ENCODE measurements around the gene PRKAR2B. TPM values are rescaled to one million over a fixed set of nuclear protein-coding genes. Genes with fewer than 3 reads are reported as not detected.
"Not testable (repeated sequence)": the region's sequence is repeated elsewhere in the genome, so short reads cannot be mapped to it uniquely, and the experiment has no call there.

Gene PRKAR2B
- total and polyA plus RNA-seq, 7 donors: 1.3 to 3.5 (median 1.7) TPM

- Histone ChIP-seq H3K36me3 (ENCODE audit: insufficient read depth in 1 of 2, low read depth in 1 of 2) (no peaks in the 10 kb centered on the region), H3K4me3 (no peak overlapping the region), H3K27ac (no peak overlapping the region), H3K9me3 (no peaks in the 10 kb centered on the region), H3K4me1 (peaks cover 8% of the 10 kb centered on the region), H3K27me3 (ENCODE audit: insufficient read depth in 3 of 3, low read length in 2 of 3) (no peaks in the 10 kb centered on the region)
- DNase-seq: no peak
- no peak for TF ChIP-seq CTCF (IDR thresholded peaks at IDR 0.05)
- intact Hi-C loops (cut with DNase I): loop anchor here (5.0 kb wide), 2 partner anchors 204 to 359 kb away; no protein-coding TSS in a partner anchor
- 93 to 95% (median 94%) methylated on average over 7 of the region's 7 CpGs for WGBS, 3 donors
- no peak for ATAC-seq
These were observed 107.0 kb downstream of the PRKAR2B start for GRCh38 chr7:107151538-107151937.

GRCh38 chr7:107152011-107152410 is 107.5 kb downstream of the PRKAR2B start:
- Histone ChIP-seq H3K4me3 (no peak overlapping the region), H3K9me3 (no peaks in the 10 kb centered on the region), H3K27me3 (ENCODE audit: insufficient read depth in 3 of 3, low read length in 2 of 3) (no peaks in the 10 kb centered on the region), H3K27ac (no peak overlapping the region), H3K36me3 (ENCODE audit: insufficient read depth in 1 of 2, low read depth in 1 of 2) (no peaks in the 10 kb centered on the region), H3K4me1 (peaks cover 8% of the 10 kb centered on the region)
- ATAC-seq (no peak), DNase-seq (no peak)
- intact Hi-C loops (cut with DNase I): loop anchor here (5.0 kb wide), 2 partner anchors 205 to 360 kb away; no protein-coding TSS in a partner anchor
- whole genome bisulfite sequencing, 3 donors: 54 to 70% (median 66%) methylated on average over 4 of the region's 4 CpGs
- no peak for TF ChIP-seq CTCF (IDR thresholded peaks at IDR 0.05)

GRCh38 chr7:107154826-107155225 is 110.3 kb downstream of the PRKAR2B start:
- ATAC-seq: no peak

GRCh38 chr7:107155726-107156125 is 111.2 kb downstream of the PRKAR2B start:
- not testable (repeated sequence) for H3K36me3 ChIP-seq (ENCODE audit: insufficient read depth in 1 of 2, low read depth in 1 of 2); ATAC-seq; H3K27ac ChIP-seq

More at GRCh38 chr7:107154826-107155225, 110.3 kb downstream of the PRKAR2B start:
- 96 to 99% (median 98%) methylated on average over 6 of the region's 6 CpGs for WGBS, 3 donors
- H3K9me3 ChIP-seq: no peaks in the 10 kb centered on the region
- no peaks in the 10 kb centered on the region for H3K27me3 ChIP-seq (ENCODE audit: insufficient read depth in 3 of 3, low read length in 2 of 3)
- no peak for DNase-seq
- no peaks in the 10 kb centered on the region for H3K4me1 ChIP-seq
- no peak overlapping the region for H3K4me3 ChIP-seq
- no peak for TF ChIP-seq CTCF (IDR thresholded peaks at IDR 0.05)
- no peak overlapping the region for H3K27ac ChIP-seq
- intact Hi-C loops (cut with DNase I): loop anchor here (5.0 kb wide), 2 partner anchors 208 to 363 kb away; no protein-coding TSS in a partner anchor
- no peaks in the 10 kb centered on the region for H3K36me3 ChIP-seq (ENCODE audit: insufficient read depth in 1 of 2, low read depth in 1 of 2)

GRCh38 chr7:107157091-107157490 is 112.6 kb downstream of the PRKAR2B start:
- H3K27me3 ChIP-seq (ENCODE audit: insufficient read depth in 3 of 3, low read length in 2 of 3): no peaks in the 10 kb centered on the region
- H3K9me3 ChIP-seq: no peaks in the 10 kb centered on the region
- H3K27ac ChIP-seq: no peak overlapping the region
- WGBS, 3 donors: 92 to 95% (median 95%) methylated on average over 7 of the region's 7 CpGs
- DNase-seq: no peak
- intact Hi-C loops (cut with DNase I): no loop called here
- TF ChIP-seq CTCF (IDR thresholded peaks at IDR 0.05): no peak
- no peaks in the 10 kb centered on the region for H3K4me1 ChIP-seq
- H3K4me3 ChIP-seq: no peak overlapping the region
- no peaks in the 10 kb centered on the region for H3K36me3 ChIP-seq (ENCODE audit: insufficient read depth in 1 of 2, low read depth in 1 of 2)
- ATAC-seq: no peak

More at GRCh38 chr7:107155726-107156125, 111.2 kb downstream of the PRKAR2B start:
- H3K4me1 ChIP-seq; H3K9me3 ChIP-seq; DNase-seq; intact Hi-C loops (cut with DNase I); H3K27me3 ChIP-seq (ENCODE audit: insufficient read depth in 3 of 3, low read length in 2 of 3); H3K4me3 ChIP-seq: not testable (repeated sequence)
- 97 to 98% (median 97%) methylated on average over 3 of the region's 3 CpGs for WGBS, 3 donors

All from psoas muscle (tissue), 8 donors.